T-helper 2 cell treated with Interferon-gamma antibody and Interleukin-4, amounts not matched to agents 100 ng/mL and 5 ng/mL, for 36 hours (primary cell): ENCODE measurements around the gene ZFP62. TPM values are rescaled to one million over a fixed set of nuclear protein-coding genes. Genes with fewer than 3 reads are reported as not detected.
"Not testable (repeated sequence)": the region's sequence is repeated elsewhere in the genome, so short reads cannot be mapped to it uniquely, and the experiment has no call there.

ENCODE experiments used
- intact Hi-C: fragments of 100-400 bp; cut with micrococcal nuclease; formaldehyde crosslinking; loops from one replicate; pipeline ENCODE4 v1.15.1; 2023
- total RNA-seq: library from RNA; stranded (reverse); gene quantifications from 2 replicates; pipeline ENCODE4 v1.2.3, GENCODE V29; 2022

Gene ZFP62
- total RNA-seq, 1 donor from 2014 or later: 26.9 TPM

DNA sequence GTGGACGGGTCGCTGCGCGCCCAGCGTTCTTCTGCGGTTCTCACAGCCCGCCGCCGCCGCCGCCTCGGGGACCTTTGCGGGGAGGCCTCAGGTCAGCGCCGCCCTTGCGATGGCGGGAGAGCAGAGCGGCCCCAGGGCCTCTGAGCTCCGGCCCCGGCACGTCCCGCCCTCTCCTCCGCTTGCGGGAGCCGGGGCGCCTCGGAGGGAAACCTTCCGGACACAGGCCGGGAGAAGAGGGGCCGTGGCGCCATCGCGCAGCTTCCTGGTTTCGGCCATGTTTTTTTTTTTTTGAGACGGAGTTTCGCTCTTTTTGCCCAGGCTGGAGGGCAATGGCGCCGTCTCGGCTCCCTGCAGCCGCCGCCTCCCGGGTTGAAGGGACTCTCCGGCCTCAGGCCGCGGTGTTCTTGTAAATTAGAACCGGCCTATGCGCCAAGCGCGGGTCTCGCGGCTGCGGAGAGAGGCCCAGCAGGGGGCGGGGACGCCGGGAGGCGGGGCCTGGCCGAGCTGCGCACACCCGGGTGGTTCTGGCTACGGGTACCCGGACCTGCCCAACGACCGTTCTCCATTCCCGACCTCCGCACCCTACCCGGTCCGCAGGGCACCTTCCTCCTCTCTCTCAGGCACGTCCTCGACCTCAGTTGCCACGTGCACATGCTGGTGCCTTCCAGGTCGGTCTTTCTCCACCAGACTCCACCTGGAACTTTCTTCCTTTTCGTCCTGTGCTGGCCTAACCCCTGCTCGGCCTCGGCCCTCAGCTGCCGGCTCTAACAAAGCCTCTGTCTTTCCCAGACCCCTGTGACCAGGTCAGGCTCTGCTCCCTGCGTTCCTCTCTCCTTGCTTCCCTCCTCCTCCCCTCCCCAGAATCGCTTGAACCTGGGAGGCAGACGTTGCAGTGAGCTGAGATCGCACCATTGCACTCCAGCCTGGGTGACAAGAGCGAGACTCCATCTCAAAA, 29.7 kb downstream of the ZFP62 start:
- intact Hi-C loops: loop anchor here (1.0 kb wide), 2 partner anchors 21 to 30 kb away; partner anchors contain the start of gene ZFP62

DNA sequence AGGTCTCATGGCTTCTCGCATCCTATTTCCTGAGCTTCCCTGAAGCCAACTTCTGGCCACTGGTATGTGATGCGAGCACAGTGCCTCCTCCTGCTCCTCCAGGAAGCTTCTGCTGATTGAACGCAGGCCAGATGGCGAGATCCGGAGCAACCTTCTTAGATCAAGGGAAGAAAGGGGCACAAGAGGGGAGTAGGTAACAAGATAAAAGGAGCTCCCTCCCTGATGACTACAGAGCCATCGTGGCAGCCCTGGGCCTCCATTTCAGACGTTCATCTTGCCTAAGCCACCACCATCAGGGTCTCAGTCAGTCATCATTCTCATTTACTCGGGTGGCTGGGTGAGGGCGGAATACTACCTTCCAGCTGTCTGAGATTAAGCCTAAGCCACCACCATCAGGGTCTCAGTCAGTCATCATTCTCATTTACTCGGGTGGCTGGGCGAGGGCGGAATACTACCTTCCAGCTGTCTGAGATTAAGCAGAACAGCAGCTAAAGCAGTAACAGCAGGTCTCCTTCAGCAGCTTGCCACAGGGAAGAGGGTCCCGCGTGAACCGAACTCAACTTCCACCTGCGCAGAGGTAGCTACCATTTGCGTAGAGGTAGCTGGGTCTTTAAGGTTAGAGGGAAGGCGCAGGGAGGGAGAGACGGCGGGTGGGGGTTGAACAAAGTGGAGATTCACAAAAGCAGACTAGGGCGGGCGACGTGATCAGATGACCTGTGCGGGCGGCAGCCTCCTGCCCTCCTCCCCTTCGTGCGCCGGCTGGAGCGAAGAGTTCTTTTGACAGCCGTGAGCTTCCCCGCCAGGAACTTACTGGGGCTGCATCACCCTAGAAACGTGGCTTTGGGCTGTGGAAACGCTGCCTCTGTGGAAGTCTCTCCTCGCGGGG, 30.6 kb downstream of the ZFP62 start:
- intact Hi-C loops: loop anchor here (1.0 kb wide), 3 partner anchors 20 to 31 kb away; partner anchors contain the start of genes MGAT1 and ZFP62

DNA sequence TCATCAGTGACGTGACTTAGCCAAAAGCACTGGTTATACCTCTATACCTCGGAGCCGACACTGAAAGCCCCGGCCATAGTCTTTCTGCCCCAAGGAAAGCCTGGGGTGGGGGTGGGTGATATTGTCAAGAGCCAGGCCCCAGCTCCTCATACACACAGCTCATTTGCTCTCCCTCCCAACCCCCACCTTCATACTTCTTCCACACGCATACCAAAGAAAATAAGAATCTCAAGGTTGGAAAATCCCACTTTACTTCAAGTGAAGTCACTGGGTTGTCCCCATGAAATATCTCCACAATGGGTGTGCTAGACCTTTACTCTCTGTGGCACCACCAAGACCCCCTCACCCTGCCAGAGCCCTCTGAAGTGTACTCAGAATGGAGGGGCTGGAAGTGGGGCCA, 31.4 kb downstream of the ZFP62 start:
- intact Hi-C loops: loop anchor here (1.0 kb wide), 1 partner anchor 27 kb away; the partner anchor contains the start of gene MGAT1

DNA sequence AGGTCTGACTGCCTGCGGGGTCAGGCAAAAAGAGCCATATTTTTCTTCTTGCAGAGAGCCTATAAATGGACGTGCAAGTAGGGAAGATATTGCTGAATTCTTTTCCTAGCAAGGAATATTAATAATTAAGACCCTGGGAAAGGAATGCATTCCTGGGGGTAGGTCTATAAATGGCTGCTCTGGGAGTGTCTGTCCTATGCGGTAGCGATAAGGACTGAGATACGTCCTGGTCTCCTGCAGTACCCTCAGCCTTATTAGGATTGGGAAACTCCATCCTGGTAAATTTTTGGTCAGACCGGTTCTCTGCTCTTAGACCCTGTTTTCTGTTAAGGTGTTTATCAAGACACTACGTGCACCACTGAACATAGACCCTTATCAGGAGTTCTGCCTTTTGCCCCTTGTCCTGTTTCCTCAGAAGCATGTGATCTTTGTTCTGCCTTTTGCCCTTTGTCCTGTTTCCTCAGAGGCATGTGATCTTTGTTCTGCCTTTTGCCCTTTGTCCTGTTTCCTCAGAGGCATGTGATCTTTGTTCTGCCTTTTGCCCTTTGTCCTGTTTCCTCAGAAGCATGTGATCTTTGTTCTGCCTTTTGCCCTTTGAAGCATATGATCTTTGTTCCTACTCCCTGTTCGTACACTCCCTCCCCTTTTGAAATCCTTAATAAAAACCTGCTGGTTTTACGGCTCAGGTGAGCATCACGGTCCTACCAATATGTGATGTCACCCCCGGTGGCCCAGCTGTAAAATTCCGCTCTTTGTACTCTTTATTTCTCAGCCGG, 32.1 kb downstream of the ZFP62 start:
- intact Hi-C loops: not testable (repeated sequence)

DNA sequence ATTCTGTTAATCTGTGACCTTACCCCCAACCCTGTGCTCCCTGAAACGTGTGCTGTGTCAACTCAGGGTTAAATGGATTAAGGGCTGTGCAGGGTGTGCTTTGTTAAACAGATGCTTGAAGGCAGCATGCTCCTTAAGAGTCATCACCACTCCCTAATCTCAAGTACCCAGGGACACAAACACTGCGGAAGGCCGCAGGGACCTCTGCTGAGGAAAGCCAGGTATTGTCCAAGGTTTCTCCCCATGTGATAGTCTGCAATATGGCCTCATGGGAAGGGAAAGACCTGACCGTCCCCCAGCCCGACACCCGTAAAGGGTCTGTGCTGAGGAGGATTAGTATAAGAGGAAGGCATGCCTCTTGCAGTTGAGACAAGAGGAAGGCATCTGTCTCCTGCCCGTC, 33.7 kb downstream of the ZFP62 start:
- intact Hi-C loops: not testable (repeated sequence)

DNA sequence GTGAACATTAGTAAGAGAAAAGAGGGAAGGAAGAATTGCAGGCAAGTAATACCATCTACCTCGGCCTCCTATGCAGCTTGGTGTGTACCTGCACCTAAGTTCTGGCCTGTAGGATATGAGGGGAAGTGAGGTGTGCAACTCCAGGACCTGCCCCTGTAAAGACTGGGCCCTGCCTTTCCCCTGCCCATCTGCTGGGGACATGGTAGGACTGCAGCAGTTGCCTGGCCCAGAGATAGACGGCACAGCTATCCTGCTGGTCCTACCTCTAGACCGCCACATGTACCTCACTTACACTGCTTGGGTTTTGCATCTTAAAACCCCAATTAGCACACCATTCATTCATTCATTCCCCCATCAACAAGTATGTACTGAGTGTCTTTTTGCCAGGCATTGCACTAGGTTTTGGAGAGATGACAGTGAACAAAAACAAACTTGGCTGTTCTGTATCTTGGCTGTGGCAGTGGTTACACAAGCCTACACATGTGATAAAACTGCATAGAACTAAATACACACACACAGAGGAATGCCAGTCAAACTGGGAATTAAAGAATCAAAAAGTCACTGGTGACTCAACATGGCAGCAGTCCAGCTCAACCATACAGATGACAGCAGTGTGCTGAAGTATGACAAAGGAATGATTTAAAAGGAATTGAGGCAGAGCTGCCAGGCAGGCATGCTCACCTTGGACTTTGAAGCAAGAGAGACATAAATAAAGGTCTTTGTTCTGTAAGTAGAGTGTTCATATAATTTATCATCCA, 35.1 kb downstream of the ZFP62 start:
- intact Hi-C loops: no loop called here

DNA sequence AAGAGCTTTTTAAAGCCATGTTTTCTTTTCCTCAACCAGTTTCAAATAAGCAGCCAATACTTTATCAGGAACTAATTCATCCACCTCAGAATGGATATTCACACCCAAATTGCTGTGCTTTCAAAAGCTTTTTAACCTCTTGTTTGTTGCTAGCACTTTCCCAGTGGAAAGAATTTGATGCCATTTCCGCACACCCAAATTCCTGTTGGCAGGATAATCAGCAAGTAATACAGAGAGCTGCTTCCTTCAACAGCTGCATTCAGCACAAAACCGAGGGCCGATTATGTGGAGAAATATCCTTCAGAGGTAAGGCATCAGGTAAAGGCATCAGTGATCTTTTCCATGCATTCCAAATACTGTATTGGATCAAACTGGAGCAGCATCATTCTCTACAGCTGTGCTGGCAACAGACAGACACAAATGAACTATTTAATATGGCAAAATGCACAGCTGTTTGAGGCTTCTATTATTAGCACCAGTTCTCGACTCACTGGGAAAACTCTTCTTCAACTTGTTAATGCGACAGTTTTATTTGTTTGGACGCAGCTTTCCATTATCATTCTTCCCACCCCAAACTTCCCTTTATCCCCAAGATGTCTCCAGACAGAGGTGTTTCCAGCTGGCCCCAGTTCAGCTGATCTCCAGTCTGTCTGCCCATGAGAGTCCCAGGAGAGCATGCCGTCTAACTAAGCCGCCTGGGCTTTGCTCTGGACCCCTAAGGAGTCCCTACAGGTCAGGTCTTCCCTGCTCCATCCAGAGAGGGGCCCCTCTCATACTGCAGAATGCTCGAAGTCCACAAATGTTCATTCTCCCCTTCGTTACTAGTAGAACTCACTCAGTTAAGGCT, 36.2 kb downstream of the ZFP62 start:
- intact Hi-C loops: no loop called here

DNA sequence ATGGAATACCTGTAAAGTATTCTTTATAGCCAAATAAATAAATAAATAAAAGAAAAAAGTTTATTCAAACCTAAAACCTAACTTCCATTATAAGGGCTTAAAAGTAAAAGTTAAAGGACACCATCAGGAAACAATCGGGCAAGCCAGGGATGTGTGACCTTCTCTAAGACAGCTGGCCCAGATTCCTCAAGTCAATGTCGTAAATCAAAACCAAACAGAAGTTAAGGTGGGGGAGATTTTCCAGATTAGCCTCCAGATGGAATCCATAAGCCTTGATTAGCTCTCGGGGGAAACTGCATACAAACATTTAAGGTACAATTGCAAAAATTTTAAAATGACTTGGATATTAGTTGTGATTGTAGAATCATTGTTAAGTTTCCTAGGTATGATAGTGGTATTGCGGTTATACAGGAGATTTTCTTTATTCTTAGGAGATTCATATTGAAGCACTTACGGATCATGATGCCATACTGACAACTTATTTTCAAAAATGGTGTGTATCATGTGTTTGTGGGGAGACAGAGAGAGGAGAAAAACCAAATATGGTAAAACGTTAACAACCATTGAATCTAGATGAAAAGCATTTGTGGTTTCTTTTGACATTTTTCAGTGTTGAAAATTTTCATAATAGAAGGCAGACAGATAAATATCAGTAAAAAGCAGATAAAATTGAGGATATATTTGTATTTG, 37.0 kb downstream of the ZFP62 start:
- intact Hi-C loops: no loop called here

DNA sequence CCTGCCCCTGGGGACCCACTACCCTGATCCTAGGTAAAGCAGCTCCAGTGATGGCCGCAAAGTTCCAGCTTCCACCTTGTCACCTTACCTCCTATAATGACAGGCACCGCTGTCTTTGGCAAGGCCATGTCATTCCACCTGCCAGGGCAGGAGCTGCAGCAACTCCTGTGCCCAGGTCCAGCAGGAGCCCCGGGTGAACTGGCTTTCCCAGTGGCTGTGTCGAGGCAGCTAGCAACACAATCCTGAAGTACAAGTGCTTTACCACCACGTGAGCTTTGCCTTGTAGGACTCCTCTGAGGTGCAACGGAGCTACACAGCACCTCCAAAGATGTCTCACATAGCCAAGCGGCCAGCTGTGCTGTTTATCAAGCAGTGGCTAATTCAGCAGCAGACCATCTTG, 37.7 kb downstream of the ZFP62 start:
- intact Hi-C loops: no loop called here

DNA sequence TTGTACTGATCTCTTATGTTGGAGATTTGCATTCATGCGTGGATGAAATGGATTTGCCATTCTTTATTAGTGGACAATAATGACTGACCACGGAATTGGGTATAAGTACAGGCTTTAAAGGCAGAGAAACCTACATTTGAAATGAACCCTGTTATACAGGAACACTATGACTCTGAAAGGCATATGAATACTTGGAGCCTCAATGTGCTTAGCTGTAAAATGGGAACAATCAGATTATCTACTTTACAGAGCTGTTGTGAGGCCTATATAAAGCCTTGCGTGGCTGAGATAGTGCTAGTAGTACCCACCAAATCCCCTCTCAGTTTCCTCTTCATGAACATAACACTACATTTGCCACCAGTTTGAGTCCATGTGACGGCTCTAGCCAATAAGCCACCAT, 39.5 kb downstream of the ZFP62 start:
- intact Hi-C loops: no loop called here

DNA sequence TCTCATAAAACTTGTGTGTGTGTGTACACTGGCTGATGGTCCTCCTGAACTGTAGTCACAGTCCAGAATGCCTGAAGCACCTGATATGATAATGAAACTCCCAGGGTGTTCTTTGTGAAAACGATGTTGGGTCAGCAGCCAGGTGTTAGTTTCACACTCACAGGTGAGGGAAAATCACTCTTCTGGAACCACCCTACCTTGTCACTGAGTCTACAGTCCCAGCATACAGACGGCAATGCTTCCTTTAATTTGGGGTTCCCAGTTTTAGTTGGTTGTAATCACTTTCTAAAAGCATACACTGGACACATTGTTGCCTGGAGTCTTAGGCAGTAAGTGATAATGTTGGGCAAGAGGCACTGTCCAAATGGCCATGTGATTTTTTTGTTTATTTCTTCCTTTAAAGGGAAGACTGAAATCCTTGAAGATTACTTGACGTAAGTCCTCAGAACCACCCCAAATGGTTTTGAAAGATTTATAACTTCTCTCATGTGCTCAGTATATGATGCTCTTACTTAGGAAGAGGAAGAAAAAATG, 40.2 kb downstream of the ZFP62 start:
- intact Hi-C loops: no loop called here

DNA sequence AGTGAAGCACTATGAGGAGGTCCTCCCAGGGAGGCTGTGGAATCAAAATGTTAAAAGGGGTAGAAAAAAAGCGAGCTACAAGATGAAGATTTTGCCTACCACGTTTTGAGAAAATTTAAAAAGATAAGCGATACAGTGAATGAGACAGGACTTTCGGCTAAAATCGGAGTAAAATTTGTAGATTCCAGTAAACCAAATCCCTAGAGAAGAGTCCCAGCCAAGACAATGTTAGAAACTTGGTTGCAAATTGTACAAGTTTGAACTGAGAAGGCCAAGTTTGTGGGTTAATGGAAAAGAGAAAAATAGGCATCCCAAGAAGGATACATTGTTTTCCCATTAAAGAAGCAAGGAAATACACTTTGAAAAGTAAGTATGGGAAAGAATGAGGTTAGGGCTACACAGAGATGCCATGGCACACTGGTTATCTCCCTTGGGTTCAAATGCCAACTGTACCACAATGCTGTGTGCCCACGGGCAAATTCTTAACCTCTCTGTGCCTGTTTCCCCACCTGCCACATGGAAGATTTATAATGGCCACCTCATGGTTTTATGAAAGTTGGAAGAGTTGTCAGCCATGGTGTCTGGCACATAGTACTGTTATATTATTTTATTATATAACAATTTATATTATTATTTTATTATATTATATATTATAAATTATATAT, 42.3 kb downstream of the ZFP62 start:
- intact Hi-C loops: no loop called here

DNA sequence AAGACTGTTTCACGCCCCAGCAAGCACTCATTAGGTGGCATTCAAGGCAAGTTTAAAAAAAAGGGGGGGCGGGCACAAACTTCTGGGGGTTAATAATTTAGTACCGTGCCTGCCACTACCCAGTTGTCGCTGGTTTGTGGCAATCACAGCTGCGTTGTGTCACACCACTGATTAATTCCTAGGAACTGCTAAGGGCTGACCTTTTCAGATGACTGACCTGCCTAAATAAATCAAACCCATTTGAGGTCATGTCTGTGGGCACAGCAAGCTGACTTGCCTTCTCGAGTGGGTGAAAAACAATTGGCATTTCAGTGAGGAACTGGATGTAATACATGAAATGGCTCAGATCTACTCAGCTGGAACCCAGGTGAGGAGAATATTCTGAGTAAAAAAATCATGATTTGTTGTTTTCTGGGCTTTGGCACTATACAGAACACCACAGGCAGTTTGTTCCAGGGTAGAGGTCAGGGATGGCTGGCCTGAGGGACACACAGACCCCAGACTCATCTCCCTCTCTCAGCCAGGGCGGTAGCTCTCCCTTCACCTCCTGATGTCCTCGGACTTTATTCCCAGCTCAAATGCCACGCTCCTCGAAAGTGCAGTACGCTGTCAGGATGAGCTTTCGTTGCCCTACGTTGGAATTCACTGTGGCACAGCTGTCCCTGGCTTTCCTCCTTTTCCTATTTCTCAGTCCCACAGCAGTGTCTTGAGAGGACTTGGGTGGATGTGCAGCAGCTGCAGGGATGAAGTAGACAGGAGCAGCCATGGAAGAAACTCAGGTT, 43.0 kb downstream of the ZFP62 start:
- intact Hi-C loops: no loop called here

DNA sequence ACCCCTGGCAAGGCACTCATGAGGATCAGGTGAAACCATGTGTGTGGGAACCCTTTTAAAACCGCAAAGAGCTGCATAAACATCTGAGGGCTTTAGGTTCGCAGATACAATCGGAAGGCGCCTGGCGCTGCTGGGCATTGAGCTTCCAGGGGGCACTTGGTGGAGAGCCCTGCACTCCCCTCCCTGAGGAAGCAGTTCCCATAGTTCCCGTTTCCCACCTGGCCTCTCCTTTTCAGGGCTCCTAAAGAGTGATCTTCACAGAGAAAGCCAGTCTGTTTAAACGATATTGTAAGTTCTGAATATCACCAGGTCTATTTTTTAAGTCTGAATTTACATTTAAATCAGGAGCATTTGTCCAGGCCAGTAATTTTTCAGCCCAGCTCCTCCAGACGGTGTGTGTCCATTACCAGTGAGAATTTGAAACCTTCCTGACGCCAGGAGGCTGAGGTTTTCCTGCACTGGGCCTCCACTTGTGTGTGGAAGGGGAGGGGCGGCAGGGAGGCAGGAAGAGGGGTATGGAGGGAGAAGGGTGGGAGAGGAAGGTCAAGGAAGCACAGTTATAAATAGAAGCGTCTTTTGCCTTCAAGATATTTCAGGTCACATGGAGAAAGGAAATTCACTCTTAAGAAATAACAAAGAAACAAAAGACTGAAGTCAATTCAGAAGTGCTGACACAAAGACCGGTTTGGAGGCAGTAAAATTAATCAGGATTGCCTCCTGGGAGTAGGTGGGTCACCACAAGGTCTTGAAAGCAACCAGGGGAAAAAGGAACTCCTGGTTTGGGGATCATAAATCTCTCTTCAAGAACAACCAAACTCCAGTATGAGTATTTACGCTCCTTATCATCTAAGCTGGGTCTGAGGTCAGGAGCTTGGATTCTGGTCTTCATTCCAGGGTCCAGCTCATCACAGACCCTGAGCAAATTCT, 44.2 kb downstream of the ZFP62 start:
- intact Hi-C loops: no loop called here

DNA sequence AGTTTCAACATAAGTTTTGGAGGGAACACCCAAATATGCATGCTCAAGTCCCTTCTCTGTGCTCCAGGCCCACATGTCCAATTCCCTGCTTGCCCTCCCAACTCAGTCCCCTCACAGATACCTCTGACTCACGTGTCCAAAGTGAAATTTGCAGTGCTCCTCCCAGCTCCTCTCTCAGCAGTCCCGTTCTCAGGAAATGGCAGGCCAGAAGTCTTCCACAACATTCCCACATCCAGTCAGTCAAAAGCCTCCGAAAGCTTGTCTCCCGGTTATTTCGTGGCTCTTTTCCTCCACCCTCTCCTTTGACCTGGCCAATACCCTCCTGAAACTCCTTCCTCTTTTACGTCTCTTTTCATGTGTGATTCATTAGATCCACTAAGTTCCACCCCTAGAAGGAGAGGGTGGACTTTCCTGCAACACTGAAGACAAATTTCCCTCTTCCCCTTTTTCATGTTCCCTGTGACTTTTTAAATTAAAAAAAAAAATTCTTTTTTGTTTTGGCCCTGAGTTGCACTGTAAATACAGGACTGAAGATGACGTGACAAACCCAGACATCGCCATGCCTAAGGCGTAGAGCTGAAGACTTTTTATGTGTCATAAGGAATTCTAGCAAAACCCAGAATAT, 45.7 kb downstream of the ZFP62 start:
- intact Hi-C loops: no loop called here

DNA sequence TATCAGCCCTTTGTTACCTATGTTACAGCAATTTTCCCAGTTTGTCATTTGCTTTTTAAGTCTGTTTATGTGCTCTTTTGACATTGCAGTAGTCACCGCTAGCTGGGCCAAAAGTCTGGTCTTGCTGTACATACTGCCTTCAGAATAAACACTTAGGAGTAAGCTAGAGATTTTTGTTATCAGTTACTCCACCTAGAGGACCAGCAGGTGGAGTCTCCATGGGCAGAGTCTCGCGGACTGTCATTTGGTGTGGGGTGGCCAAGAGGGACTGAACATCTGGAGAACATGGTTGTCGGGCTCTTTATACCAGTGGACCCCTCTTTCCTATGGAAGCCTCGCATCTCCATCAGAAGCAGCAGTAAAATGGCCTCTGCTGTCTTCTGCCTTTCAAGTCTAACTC, 47.7 kb downstream of the ZFP62 start:
- intact Hi-C loops: no loop called here
